PFSK-1 (cell line): ENCODE data around the gene FMN1.

ENCODE experiments used
- POLR2AphosphoS5 ChIP-seq: IDR thresholded peaks from 2 replicates; pipeline ENCODE4 v1.6.1; 2012; ENCODE audit warnings: low read depth, mild to moderate bottlenecking, control low read depth, low read length, moderate library complexity
- TAF1 ChIP-seq: IDR thresholded peaks from 2 replicates; pipeline ENCODE4 v1.6.1; 2012; ENCODE audit warnings: low read length, control low read depth, borderline replicate concordance; ENCODE audit not compliant: insufficient read depth
- TF ChIP-seq, protein P1 (sequence below), 2 experiments: IDR thresholded peaks; 2 replicates each; pipeline versions ENCODE4 v1.6.1 to v1.8.0; 2011 to 2012; ENCODE audit warnings: low read depth in 2 of 2, low read length in 2 of 2, control low read depth in 1 of 2, inconsistent platforms in 1 of 2, mild to moderate bottlenecking in 1 of 2, moderate library complexity in 1 of 2; ENCODE audit not compliant: insufficient read depth in 1 of 2

DNA sequence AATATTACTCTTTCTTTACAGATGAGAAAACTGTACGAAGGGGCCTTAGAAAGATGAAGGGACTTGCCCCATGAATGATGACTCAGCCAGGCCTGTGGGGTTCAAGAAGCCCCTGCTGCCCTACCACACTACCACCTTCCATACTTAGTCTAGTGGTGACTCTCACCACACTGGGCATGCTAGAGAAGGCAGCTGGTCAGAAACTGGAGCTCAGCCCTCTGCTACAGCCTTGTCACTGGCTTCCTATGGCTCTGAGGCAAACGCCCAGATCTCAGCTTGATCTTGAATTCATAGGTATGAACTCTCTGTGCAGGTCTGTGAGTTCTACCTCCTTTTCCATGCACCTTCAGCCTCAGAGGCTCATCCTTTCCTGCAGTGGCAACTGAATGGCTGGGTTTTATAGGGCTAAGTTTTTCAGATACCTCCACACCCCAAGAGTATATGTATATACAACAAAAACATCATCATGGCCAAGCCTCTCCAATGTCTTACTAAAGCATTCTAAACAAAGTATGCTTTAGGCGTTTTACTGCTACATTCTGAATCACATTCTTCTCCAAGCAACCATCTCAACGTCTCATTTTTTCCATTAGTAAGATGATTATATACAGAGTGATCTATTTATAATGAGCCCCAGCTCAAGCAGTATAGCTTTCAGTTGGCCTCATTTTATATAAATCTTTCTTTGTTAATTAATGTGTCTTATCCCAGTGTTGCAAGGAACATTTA is 242.6 kb downstream of the FMN1 start:
- TF ChIP-seq POLR2AphosphoS5 (no peak), TAF1 (no peak)
- TF ChIP-seq, protein P1, sequence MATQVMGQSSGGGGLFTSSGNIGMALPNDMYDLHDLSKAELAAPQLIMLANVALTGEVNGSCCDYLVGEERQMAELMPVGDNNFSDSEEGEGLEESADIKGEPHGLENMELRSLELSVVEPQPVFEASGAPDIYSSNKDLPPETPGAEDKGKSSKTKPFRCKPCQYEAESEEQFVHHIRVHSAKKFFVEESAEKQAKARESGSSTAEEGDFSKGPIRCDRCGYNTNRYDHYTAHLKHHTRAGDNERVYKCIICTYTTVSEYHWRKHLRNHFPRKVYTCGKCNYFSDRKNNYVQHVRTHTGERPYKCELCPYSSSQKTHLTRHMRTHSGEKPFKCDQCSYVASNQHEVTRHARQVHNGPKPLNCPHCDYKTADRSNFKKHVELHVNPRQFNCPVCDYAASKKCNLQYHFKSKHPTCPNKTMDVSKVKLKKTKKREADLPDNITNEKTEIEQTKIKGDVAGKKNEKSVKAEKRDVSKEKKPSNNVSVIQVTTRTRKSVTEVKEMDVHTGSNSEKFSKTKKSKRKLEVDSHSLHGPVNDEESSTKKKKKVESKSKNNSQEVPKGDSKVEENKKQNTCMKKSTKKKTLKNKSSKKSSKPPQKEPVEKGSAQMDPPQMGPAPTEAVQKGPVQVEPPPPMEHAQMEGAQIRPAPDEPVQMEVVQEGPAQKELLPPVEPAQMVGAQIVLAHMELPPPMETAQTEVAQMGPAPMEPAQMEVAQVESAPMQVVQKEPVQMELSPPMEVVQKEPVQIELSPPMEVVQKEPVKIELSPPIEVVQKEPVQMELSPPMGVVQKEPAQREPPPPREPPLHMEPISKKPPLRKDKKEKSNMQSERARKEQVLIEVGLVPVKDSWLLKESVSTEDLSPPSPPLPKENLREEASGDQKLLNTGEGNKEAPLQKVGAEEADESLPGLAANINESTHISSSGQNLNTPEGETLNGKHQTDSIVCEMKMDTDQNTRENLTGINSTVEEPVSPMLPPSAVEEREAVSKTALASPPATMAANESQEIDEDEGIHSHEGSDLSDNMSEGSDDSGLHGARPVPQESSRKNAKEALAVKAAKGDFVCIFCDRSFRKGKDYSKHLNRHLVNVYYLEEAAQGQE (IDR thresholded peaks at IDR 0.05; ENCODE audit: insufficient read depth in 1 of 2, low read depth in 2 of 2, low read length in 2 of 2) = no peak
